HCT116 (cell line): ENCODE measurements around the gene NFKBIZ. TPM values are rescaled to one million over a fixed set of nuclear protein-coding genes. Genes with fewer than 3 reads are reported as not detected.

Experiments
- ATAC-seq: fragments of 200-7000 bp; cut with Tn5 transposase; 2 replicates; pipeline ENCODE4 v1.9.1; 2020; ENCODE audit warnings: mild to moderate bottlenecking, moderate library complexity
- BruUV-seq: library from RNA; stranded (reverse); fragments of 400-500 nt; replicated peaks from 2 replicates; lab custom pipeline; 2021; lab: Mats Ljungman, UMichigan
- CTCF ChIA-PET: fragments of 300-600 bp; sonication (Branson Sonifier 250); formaldehyde crosslinking; loops from one replicate; lab custom pipeline; 2021; ENCODE audit warnings: antibody characterized with exemption; lab: Charles Lee
- POLR2A ChIA-PET: fragments of 300-600, 350-600 bp; sonication (Branson Sonifier 250); formaldehyde crosslinking; loops from one replicate; lab custom pipeline; 2021; ENCODE audit warnings: antibody characterized with exemption; lab: Charles Lee
- RAD21 ChIA-PET, 2 experiments: fragments of 300-600 bp; sonication (Branson Sonifier 250); formaldehyde crosslinking; loops; one replicate each; lab custom pipeline; 2023; ENCODE audit warnings: low total read pairs in 2 of 2; ENCODE audit not compliant: uncharacterized antibody in 2 of 2, unreplicated experiment in 2 of 2, low non-redundant PET in 1 of 2; lab: Charles Lee
- DNase-seq: peaks from one replicate; pipeline ENCODE4 v3.0.0-alpha.2; 2010; ENCODE audit warnings: low read depth, low spot score
- H2AFZ ChIP-seq: fragments of 200-600 bp; shearing (Covaris generic), sonication (generic); 2 replicates; pipeline ENCODE4 v1.6.1; 2017; ENCODE audit warnings: low read depth, mixed run types, mixed read lengths, antibody characterized with exemption, low read length; ENCODE audit not compliant: poor library complexity, severe bottlenecking
- H3K27ac ChIP-seq: 2 replicates; pipeline ENCODE4 v1.5.1; 2012; ENCODE audit warnings: low read depth, low read length
- H3K27me3 ChIP-seq: fragments of 200-600 bp; sonication (generic); 2 replicates; pipeline ENCODE4 v1.6.1; 2016; ENCODE audit warnings: mixed run types, low read length, mixed read lengths; ENCODE audit not compliant: insufficient read depth
- H3K36me3 ChIP-seq, 2 experiments: fragments of 200-500 bp in 1 of 2; fragments of 200-600 bp in 1 of 2; sonication (Bioruptor generic) in 1 of 2; sonication (generic) in 1 of 2; 2 replicates each; pipeline versions ENCODE4 v1.5.1 to v1.6.1; 2014 to 2016; ENCODE audit warnings: low read length in 2 of 2, inconsistent platforms in 1 of 2, mixed read lengths in 1 of 2, mixed run types in 1 of 2; ENCODE audit not compliant: insufficient read depth in 2 of 2, control insufficient read depth in 1 of 2
- H3K4me1 ChIP-seq, 2 experiments: fragments of 200-600 bp in 1 of 2; sonication (generic) in 1 of 2; 2 replicates each; pipeline versions ENCODE4 v1.5.1 to v1.6.1; 2012 to 2017; ENCODE audit warnings: low read length in 2 of 2, inconsistent platforms in 1 of 2, mild to moderate bottlenecking in 1 of 2, mixed read lengths in 1 of 2, mixed run types in 1 of 2, moderate library complexity in 1 of 2; ENCODE audit not compliant: insufficient read depth in 2 of 2, control insufficient read depth in 1 of 2
- H3K4me2 ChIP-seq: fragments of 200-600 bp; sonication (generic); 2 replicates; pipeline ENCODE4 v1.6.1; 2017; ENCODE audit warnings: mixed run types, low read length, mixed read lengths
- H3K4me3 ChIP-seq, 2 experiments: fragments of 200-600 bp in 1 of 2; sonication (generic) in 1 of 2; replicated peaks in 1 of 2; 2 replicates each; pipeline ENCODE4 v1.5.1; 2011 to 2016; ENCODE audit warnings: low read length in 2 of 2, control low read depth in 1 of 2, low read depth in 1 of 2, mild to moderate bottlenecking in 1 of 2, mixed read lengths in 1 of 2, mixed run types in 1 of 2
- H3K79me2 ChIP-seq: fragments of 200-600 bp; sonication (generic); 2 replicates; pipeline ENCODE4 v1.6.1; 2017; ENCODE audit warnings: mild to moderate bottlenecking, mixed run types, low read length, moderate library complexity, mixed read lengths; ENCODE audit not compliant: insufficient read depth
- H3K9ac ChIP-seq: fragments of 200-600 bp; sonication (generic); 2 replicates; pipeline ENCODE4 v1.6.1; 2016; ENCODE audit warnings: low read length, mixed read lengths
- H3K9me2 ChIP-seq: fragments of 200-600 bp; sonication (generic), shearing (Covaris generic); 2 replicates; pipeline ENCODE4 v1.6.1; 2017; ENCODE audit warnings: mixed run types, mild to moderate bottlenecking, moderate library complexity; ENCODE audit not compliant: insufficient read depth
- H3K9me3 ChIP-seq, 2 experiments: fragments of 200-500 bp in 1 of 2; fragments of 200-600 bp in 1 of 2; sonication (Bioruptor generic) in 1 of 2; sonication (generic) in 1 of 2; 2 replicates each; pipeline ENCODE4 v1.6.1; 2014 to 2017; ENCODE audit warnings: low read length in 2 of 2, mixed read lengths in 2 of 2, inconsistent platforms in 1 of 2, low read depth in 1 of 2, mild to moderate bottlenecking in 1 of 2, mixed run types in 1 of 2, moderate library complexity in 1 of 2; ENCODE audit not compliant: control insufficient read depth in 1 of 2, insufficient read depth in 1 of 2
- H4K20me1 ChIP-seq: fragments of 200-600 bp; sonication (generic), shearing (Covaris generic); 2 replicates; pipeline ENCODE4 v1.6.1; 2017; ENCODE audit warnings: mixed run types, mild to moderate bottlenecking, moderate library complexity; ENCODE audit not compliant: insufficient read depth
- CBX3 ChIP-seq: IDR thresholded peaks from 2 replicates; pipeline ENCODE4 v1.6.1; 2012; ENCODE audit warnings: low read depth
- EZH2phosphoT487 ChIP-seq: fragments of 200-600 bp; IDR thresholded peaks from 2 replicates; pipeline ENCODE4 v1.6.1; 2018; ENCODE audit warnings: antibody characterized with exemption, borderline replicate concordance
- FOSL1 ChIP-seq: IDR thresholded peaks from 2 replicates; pipeline ENCODE4 v1.6.1; 2012; ENCODE audit warnings: low read depth
- JUND ChIP-seq: IDR thresholded peaks from 2 replicates; pipeline ENCODE4 v1.6.1; 2012
- SIN3A ChIP-seq: IDR thresholded peaks from 2 replicates; pipeline ENCODE4 v1.6.1; 2012; ENCODE audit warnings: low read depth
- SP1 ChIP-seq: IDR thresholded peaks from 2 replicates; pipeline ENCODE4 v1.6.1; 2012; ENCODE audit warnings: low read depth
- YY1 ChIP-seq: IDR thresholded peaks from 2 replicates; pipeline ENCODE4 v1.6.1; 2011; ENCODE audit warnings: low read length, low read depth, moderate library complexity, mild to moderate bottlenecking; ENCODE audit not compliant: insufficient replicate concordance; ENCODE audit errors: extremely low read depth
- ZNF274 ChIP-seq: fragments of 200-500 bp; sonication (Bioruptor generic); IDR thresholded peaks from 2 replicates; pipeline ENCODE4 v1.6.1; 2014; ENCODE audit warnings: mild to moderate bottlenecking, low read depth, low read length, inconsistent platforms
- intact Hi-C: fragments of 100-400 bp; cut with micrococcal nuclease; formaldehyde crosslinking; loops from 2 replicates; pipeline ENCODE4 v1.10.0; 2022
- total RNA-seq: library from RNA; stranded (reverse); gene quantifications from one replicate; pipeline ENCODE4 v1.2.1, GENCODE V29; 2021; ENCODE audit not compliant: unreplicated experiment
- TF ChIP-seq, protein P1 (sequence below): IDR thresholded peaks from 2 replicates; pipeline ENCODE4 v1.6.1; 2012; ENCODE audit warnings: low read depth
- TF ChIP-seq, protein P2 (sequence below): IDR thresholded peaks from 2 replicates; pipeline ENCODE4 v1.6.1; 2012
- TF ChIP-seq, protein P3 (sequence below), 3 experiments: fragments of 200-600 bp in 1 of 3; sonication (generic) in 1 of 3; IDR thresholded peaks in 2 of 3; conservative IDR thresholded peaks in 1 of 3; 2 replicates each; pipeline ENCODE4 v1.5.1; 2012 to 2017; ENCODE audit warnings: low read depth in 2 of 3, low read length in 2 of 3, antibody characterized with exemption in 1 of 3, borderline replicate concordance in 1 of 3, control low read depth in 1 of 3, mild to moderate bottlenecking in 1 of 3, mixed read lengths in 1 of 3, mixed run types in 1 of 3, moderate library complexity in 1 of 3; ENCODE audit not compliant: insufficient read depth in 1 of 3

NFKBIZ gene
- total RNA-seq, 1 experiment from 2014 or later = 12.2 TPM

DNA sequence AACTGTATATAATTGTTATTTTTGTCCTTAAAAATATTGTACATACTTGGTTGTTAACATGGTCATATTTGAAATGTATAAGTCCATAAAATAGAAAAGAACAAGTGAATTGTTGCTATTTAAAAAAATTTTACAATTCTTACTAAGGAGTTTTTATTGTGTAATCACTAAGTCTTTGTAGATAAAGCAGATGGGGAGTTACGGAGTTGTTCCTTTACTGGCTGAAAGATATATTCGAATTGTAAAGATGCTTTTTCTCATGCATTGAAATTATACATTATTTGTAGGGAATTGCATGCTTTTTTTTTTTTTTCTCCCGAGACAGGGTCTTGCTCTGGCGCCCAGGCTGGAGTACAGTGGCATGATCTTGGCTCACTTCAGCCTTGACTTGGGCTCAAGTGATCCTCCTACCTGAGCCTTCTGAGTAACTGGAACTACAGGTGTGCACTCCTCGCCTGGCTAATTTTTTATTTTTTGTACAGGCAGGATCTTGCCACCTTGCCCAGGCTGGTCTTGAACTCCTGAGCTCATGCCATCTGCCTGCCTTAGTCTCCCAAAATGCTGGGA is 10.7 kb downstream of the NFKBIZ start:
- Histone ChIP-seq H3K9me2 (no peaks in the 10 kb centered on the region), H3K4me3 (no peak overlapping the region), H3K9ac (no peak overlapping the region), H3K36me3 (peaks cover 21 to 47% of the 10 kb centered on the region in 2 experiments), H3K4me1 (no peaks in the 10 kb centered on the region), H3K27me3 (no peaks in the 10 kb centered on the region), H3K27ac (no peak overlapping the region), H3K9me3 (no peaks in the 10 kb centered on the region), H4K20me1 (no peaks in the 10 kb centered on the region), H3K79me2 (no peaks in the 10 kb centered on the region), H3K4me2 (no peak overlapping the region), H2AFZ (no peak overlapping the region)
- no TSS peak for BruUV-seq
- DNase-seq (no peak), ATAC-seq (no peak)
- CTCF ChIA-PET = no interaction called here
- RAD21 ChIA-PET = no interaction called here
- intact Hi-C loops = no loop called here
- POLR2A ChIA-PET = interaction anchor here (1.4 kb wide), 1 partner anchor 10 kb away, joined by 3 read pairs; the partner anchor contains the start of gene NFKBIZ
- TF ChIP-seq EZH2phosphoT487 (no peak), FOSL1 (no peak), CBX3 (no peak), YY1 (no peak), JUND (no peak), ZNF274 (no peak), SP1 (no peak), SIN3A (no peak)
- TF ChIP-seq, protein P1, sequence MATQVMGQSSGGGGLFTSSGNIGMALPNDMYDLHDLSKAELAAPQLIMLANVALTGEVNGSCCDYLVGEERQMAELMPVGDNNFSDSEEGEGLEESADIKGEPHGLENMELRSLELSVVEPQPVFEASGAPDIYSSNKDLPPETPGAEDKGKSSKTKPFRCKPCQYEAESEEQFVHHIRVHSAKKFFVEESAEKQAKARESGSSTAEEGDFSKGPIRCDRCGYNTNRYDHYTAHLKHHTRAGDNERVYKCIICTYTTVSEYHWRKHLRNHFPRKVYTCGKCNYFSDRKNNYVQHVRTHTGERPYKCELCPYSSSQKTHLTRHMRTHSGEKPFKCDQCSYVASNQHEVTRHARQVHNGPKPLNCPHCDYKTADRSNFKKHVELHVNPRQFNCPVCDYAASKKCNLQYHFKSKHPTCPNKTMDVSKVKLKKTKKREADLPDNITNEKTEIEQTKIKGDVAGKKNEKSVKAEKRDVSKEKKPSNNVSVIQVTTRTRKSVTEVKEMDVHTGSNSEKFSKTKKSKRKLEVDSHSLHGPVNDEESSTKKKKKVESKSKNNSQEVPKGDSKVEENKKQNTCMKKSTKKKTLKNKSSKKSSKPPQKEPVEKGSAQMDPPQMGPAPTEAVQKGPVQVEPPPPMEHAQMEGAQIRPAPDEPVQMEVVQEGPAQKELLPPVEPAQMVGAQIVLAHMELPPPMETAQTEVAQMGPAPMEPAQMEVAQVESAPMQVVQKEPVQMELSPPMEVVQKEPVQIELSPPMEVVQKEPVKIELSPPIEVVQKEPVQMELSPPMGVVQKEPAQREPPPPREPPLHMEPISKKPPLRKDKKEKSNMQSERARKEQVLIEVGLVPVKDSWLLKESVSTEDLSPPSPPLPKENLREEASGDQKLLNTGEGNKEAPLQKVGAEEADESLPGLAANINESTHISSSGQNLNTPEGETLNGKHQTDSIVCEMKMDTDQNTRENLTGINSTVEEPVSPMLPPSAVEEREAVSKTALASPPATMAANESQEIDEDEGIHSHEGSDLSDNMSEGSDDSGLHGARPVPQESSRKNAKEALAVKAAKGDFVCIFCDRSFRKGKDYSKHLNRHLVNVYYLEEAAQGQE = no peak
- TF ChIP-seq, protein P2, sequence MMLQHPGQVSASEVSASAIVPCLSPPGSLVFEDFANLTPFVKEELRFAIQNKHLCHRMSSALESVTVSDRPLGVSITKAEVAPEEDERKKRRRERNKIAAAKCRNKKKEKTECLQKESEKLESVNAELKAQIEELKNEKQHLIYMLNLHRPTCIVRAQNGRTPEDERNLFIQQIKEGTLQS = no peak
- TF ChIP-seq, protein P3, sequence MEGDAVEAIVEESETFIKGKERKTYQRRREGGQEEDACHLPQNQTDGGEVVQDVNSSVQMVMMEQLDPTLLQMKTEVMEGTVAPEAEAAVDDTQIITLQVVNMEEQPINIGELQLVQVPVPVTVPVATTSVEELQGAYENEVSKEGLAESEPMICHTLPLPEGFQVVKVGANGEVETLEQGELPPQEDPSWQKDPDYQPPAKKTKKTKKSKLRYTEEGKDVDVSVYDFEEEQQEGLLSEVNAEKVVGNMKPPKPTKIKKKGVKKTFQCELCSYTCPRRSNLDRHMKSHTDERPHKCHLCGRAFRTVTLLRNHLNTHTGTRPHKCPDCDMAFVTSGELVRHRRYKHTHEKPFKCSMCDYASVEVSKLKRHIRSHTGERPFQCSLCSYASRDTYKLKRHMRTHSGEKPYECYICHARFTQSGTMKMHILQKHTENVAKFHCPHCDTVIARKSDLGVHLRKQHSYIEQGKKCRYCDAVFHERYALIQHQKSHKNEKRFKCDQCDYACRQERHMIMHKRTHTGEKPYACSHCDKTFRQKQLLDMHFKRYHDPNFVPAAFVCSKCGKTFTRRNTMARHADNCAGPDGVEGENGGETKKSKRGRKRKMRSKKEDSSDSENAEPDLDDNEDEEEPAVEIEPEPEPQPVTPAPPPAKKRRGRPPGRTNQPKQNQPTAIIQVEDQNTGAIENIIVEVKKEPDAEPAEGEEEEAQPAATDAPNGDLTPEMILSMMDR (IDR thresholded peaks at IDR 0.05 in 2 of 3, conservative IDR thresholded peaks at IDR 0.05 in 1 of 3; ENCODE audit: borderline replicate concordance in 1 of 3, insufficient read depth in 1 of 3, low read depth in 2 of 3, low read length in 2 of 3) = no peak
